Keratinocyte (primary cell): Measurements from ENCODE around the gene ELAVL1.

Experiments used
- CTCF ChIP-seq, 3 experiments: IDR thresholded peaks in 1 of 3; conservative IDR thresholded peaks in 1 of 3; optimal IDR thresholded peaks in 1 of 3; 2 replicates in 2 of 3; 3 replicates in 1 of 3; pipeline versions ENCODE3 to v1.5.1; 2011; ENCODE audit warnings: low read length in 3 of 3, mild to moderate bottlenecking in 3 of 3, moderate library complexity in 2 of 3, control low read depth in 1 of 3, inconsistent platforms in 1 of 3; ENCODE audit not compliant: insufficient read depth in 2 of 3; ENCODE audit errors: extremely low read depth in 1 of 3
- EZH2 ChIP-seq: IDR thresholded peaks from one replicate; pipeline ENCODE4 v1.6.1; 2012; ENCODE audit warnings: inconsistent platforms, mild to moderate bottlenecking, low read length, moderate library complexity

GRCh38 chr19:7968796-7969554 is 36.5 kb downstream of the ELAVL1 start:
- TF ChIP-seq CTCF (optimal IDR thresholded peaks at IDR 0.05 in 1 of 3, IDR thresholded peaks at IDR 0.05 in 1 of 3, conservative IDR thresholded peaks at IDR 0.05 in 1 of 3; ENCODE audit: extremely low read depth in 1 of 3, insufficient read depth in 2 of 3, low read length in 3 of 3) (no peak), EZH2 (no peak)
